HG02759 (cell line): Measurements from ENCODE around the gene TLE6.
"Not testable (repeated sequence)": the region's sequence is repeated elsewhere in the genome, so short reads cannot be mapped to it uniquely, and the experiment has no call there.

Source experiments
- ATAC-seq: cut with Tn5 transposase; IDR thresholded peaks from one replicate; pipeline ENCODE4 v1.9.1; 2021; ENCODE audit warnings: mild to moderate bottlenecking, moderate library complexity; ENCODE audit not compliant: unreplicated experiment

The TLE6 gene

DNA sequence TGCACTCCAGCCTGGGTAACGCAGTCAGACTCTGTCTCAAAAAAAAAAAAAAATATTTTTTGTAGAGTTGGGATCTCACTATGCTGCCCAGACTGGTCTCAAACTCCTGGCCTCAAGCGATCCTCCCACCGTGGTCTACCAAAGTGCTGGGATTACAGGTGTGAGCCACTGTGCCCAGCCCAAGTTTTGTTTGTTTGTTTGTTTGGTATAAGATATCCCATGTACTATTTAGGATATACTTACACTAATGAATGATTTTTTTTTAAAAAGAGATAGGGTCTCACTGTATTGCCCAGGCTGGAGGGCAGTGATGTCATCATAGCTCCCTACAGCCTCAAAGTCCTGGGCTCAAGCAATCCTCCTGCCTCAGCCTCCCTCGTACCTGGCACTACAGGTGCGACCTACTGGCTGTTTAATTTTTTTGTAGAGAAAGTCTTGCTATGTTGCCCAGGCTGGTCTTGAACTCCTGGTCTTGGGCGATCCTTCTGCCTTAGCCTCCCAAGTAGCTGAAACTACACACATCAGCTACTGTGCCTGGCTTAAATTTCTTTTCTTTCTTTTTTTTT lies 24.0 kb downstream of the TLE6 start:
- ATAC-seq = no peak

DNA sequence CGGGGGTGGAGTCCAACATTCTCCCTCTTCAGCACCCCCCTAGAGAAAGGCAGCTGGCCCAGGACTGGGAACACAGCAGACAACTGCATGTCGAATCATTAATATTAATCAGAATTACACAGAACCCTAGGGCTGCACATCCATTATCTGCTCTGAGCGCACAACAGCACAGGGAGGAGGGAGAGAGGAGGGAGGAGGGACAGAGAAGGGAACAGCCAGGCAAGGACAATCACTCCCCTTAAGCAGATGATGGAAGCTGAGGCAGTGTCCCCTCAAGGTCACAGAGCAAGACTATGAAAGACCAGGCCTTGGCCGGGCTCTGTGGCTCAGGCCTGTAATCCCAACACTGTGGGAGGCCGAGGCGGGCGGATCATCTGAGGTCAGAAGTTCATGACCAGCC lies 25.7 kb downstream of the TLE6 start:
- ATAC-seq = no peak

GRCh38 chr19:3004522-3004921 lies 27.2 kb downstream of the TLE6 start:
- no peak for ATAC-seq

DNA sequence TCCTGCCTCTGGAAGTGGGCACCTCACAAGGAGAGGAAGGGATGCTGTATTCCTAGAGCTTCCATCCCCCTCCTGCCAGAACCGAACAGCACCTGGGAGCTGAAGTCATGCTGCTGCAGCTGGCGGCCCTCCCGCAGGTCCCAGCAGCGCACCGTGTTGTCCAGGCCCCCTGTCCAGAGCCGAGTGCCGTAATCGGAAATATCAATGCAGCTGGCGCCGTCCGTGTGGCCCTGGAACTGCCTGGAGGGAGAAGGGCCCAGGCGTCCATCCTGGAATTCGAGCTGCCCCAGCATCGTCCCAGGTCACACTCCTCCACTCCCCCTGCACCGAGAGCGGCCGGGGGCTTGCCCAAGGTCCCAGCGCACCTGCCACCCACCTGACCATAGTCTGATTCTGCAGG lies 28.0 kb downstream of the TLE6 start:
- ATAC-seq = no peak

DNA sequence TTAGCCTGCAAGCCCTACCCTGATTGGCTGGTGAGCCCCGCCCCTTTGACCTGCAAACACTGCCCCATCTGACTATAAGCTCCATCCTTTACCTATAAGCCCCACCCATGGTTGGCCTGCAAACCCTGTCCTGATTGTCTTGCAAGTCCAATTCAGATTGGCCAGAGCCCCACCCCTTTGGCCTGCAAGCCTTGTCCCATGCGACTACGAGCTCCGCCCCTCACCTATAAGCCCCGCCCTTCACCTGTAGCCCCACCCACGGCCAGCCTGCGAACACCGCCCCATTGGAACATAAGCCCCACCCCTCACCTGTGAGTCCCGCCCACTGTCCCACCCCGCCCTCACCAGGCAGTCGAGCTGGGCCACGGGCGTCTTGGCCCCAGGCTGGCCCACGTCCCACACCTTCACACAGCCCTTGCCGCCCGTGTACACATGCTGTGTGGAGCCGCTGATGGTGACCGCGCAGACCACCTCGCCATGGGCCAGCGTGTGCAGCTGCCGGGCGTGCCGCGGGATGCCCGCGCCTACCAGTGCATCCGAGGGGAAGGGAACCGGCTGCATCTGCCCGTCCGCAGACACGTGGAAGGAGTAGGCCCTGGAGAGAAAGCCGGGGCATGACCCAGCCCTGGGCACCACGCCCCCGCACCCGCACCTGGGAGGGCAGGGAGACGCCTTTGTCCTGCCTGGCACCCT lies 28.9 kb downstream of the TLE6 start:
- no peak for ATAC-seq

- ATAC-seq = no peak
Observed at GRCh38 chr19:3007975-3008374, 30.6 kb downstream of the TLE6 start.

DNA sequence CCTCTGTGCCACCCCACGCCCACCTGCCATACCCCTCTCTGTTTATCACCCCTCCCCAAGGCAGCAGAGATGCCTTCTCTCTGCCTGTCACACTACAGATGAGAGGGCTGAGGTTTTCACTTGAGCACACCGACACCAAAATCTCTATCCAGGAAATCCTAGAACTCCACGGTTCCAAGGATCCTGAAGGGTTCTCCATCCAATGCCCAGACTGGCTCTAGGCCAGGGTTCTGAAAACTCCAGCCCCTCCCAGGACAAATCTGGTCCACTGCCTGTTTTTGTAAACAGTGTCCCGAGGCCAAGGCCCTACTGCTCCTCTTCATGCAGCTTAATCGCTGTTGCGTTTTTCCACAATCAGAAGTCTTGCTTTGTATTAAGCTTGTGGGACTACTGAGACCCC lies 31.6 kb downstream of the TLE6 start:
- ATAC-seq = no peak

DNA sequence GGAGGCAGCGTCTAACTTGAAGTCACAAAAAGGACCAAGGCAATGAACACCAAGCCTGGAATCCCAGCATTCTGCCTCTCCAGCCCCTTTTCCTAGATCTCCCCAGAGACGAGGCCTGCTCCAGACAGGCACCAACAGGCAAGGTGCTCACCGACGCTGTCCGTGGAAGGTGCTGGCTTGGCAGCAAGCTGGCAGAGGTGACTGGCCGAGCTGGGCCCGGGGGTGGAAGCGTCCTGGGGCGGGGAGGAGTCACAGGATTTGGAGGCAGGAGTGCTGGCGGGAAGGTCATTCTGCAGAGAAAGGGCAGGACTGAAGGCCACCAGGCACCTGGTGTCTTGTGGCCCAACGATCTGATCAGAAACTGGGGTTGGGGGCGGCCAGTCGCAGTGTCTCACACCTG lies 33.5 kb downstream of the TLE6 start:
- no peak for ATAC-seq

DNA sequence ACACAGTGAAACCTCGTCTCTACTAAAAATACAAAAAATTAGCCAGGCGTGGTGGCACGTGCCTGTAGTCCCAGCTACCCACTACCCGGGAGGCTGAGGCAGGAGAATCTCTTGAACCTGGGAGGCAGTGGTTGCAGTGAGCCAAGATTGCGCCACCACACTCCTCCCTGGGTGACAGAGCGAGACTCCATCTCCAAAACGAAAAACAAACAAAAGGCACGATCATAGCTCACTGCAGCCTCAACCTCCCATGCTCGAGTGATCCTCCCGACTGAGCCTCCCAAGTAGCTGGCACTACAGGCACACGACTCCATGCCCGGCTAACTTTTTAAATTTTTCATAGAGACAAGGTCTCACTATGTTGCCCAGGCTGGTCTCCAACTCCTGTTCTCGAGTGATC lies 34.7 kb downstream of the TLE6 start:
- ATAC-seq = not testable (repeated sequence)

- ATAC-seq = no peak
Observed at GRCh38 chr19:3012621-3013262, 35.4 kb downstream of the TLE6 start.

DNA sequence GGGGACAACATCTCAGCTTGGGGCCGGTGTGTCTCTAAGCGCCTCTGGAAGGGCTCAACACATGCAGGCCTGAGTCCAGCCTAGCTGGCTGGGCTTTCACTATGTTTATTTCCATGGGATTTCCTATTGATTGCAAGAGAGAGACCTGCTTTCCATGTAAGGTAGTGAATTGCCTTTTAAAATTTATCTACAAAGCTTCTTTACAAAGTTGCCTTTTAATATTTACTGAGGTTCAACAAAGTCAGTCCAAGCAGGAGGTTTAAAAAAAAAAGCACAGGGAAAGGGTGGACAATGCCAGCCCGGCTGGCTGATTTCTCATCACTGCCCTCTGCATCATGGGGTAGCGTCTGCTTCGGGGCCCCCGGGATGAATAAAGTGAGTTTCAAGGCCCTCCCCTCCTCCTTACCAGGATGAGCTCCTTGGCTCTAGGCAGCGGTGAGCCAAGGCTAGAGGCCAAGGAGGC lies 35.9 kb downstream of the TLE6 start:
- no peak for ATAC-seq

- no peak for ATAC-seq
Observed at GRCh38 chr19:3014135-3014534, 36.8 kb downstream of the TLE6 start.

GRCh38 chr19:3015126-3016057 lies 38.0 kb downstream of the TLE6 start:
- no peak for ATAC-seq

GRCh38 chr19:3017923-3018322 lies 40.6 kb downstream of the TLE6 start:
- no peak for ATAC-seq

DNA sequence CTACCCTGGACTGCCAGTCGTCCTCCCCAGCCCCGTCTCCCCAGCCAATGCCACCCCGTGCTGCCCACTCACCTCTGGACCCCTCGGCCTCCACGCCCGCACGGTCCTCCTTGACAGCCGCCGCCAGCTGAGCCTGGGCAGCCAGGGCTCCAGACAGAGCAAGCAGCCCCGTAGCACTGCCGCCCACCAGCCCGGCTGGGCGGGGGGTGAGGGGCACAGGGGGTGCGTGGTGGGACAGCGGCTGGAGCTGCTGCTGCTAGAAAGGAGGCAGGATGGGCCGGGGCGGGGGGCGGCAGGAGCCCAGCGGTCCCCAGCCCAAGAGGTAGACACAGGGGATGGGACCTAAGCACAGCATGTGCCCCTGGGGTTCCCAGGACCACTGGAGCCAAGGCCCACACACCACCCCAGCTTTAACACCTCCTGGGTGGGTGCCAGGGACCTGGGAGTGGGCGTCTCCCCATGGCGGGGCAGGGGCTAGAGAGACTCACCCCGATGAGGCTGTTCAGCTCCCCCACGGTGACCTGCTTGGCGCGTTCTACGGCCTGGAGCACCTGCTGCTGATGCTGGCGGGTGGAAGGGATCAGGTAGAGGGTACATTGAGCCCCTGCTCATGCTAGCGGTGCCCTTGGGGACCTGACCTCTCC lies 42.0 kb downstream of the TLE6 start:
- ATAC-seq = no peak

- no peak for ATAC-seq
Observed at GRCh38 chr19:3020321-3020960, 43.1 kb downstream of the TLE6 start.

DNA sequence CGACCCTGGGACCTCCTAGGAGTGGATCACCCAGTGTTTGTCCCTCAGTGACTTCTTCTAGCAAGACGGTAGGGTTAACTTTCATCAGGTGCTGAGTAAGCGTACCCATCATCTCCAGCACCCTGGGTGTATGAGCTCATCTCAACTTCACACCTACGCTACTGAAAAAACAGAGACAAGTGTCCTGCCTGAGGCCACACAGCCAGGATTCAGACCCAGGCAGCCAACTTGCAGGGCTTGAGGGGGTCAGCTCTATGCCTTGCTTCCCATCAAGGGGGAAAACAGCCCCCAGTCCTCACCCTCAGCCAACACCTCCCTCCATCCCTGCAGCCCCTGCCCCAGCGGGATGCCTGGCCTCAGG lies 47.1 kb downstream of the TLE6 start:
- no peak for ATAC-seq

DNA sequence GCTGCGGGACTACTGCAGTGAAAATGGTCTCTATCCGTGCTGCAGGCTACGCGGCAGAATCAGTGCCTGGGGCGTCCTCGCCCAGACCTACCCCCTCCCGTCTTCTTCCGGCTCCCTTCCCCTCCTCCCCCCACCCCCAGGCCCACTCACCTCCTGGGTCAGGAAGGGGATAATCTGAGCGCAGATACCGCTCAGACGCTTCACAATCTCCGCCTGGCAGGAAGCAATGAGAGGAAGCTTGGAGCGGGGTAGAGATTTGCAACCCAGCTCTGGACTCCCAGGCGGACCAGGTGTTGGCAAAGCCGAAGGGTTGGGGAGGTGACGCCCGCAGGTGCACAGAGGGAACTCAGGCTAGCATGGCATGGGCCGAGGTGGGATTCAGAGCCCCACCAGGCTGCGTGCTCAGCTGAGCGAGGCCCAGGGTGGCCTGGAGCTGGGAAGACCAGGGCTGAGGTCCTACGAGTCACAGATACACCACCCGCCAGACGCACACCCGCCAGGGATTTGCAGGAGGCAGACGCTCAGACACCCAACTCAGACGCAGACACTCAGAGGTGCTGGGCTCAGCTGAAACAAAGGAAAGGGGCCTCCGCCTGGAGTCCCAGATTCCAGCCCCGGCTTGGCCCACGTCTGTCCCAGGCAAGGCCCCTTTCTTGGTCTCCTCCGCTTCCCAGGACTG lies 47.6 kb downstream of the TLE6 start:
- ATAC-seq = no peak

DNA sequence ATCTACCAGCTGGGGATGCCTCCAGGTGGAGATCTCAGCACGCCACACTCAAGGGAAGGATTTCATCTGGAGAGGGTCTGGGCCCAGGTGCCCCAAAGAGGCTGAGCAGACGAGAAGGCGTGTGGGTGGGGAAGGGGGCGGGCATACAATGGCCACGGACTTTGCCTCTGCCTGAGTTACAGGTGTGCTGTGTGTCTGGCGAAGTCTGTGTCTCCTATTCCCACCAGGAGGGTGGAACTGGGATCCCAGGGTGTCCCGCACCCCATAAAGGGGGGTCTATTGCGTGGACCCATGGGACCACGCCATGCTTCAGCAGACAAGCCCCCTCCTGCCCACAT lies 48.2 kb downstream of the TLE6 start:
- ATAC-seq = no peak

DNA sequence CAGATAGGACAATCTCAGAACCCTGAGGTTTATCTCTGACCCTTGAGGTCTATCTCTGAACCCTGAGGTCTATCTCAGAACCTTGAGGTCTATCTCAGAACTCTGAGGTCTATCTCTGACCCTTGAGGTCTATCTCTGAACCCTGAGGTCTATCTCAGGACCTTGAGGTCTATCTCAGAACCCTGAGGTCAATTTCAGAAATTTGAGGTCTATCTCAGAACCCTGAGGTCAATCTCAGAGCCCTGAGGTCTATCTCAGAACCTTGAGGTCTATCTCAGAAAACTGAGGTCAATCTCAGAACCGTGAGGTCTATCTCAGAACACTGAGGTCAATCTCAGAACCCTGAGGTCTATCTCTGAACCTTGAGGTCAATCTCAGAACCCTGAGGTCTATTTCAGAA lies 49.4 kb downstream of the TLE6 start:
- ATAC-seq = no peak
